GM21526 (cell line): ENCODE results near the gene HSPG2.
"Not testable (repeated sequence)": the region's sequence is repeated elsewhere in the genome, so short reads cannot be mapped to it uniquely, and the experiment has no call there.

Source experiments
- ATAC-seq: cut with Tn5 transposase; IDR thresholded peaks from one replicate; pipeline ENCODE4 v1.9.1; 2021; ENCODE audit warnings: moderate library complexity; ENCODE audit not compliant: unreplicated experiment, low FRiP score

The HSPG2 gene

GRCh38 chr1:21831454-21831970, 105.6 kb downstream of the HSPG2 start:
- no peak for ATAC-seq

DNA sequence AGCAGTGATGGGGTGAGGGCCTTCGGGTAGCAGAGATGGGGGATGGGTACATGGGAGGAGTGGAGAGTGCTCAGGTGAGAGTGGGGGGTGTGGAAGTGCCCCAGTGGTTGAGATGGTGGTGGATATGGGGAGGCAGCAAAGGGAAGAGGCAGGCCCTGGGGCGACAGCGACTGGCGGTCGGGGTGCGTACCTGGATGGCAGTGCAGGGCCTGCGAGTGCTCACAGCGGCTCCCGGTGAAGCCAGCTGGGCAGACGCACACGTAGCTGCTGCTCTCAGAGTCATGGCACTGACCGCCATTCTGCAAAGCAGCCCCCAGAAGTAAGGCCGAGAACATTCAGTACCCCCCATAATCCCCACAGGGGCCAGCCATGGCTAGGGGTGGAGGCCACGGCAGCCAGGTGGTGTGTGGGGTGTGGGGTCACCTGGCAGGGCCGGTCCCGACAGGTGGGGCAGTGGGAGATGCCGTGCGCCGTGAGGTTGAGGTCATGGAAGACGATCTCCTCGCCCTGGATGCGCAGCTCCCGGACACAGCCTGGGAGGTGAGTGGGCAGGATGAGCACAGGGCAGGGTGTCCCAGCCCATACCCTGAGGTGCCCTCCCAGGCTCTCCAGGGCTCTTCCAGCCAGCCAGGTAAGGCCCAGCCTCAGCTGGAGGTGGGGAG, 106.2 kb downstream of the HSPG2 start:
- no peak for ATAC-seq

- no peak for ATAC-seq
Measured at GRCh38 chr1:21829294-21829693, 107.8 kb downstream of the HSPG2 start.

DNA sequence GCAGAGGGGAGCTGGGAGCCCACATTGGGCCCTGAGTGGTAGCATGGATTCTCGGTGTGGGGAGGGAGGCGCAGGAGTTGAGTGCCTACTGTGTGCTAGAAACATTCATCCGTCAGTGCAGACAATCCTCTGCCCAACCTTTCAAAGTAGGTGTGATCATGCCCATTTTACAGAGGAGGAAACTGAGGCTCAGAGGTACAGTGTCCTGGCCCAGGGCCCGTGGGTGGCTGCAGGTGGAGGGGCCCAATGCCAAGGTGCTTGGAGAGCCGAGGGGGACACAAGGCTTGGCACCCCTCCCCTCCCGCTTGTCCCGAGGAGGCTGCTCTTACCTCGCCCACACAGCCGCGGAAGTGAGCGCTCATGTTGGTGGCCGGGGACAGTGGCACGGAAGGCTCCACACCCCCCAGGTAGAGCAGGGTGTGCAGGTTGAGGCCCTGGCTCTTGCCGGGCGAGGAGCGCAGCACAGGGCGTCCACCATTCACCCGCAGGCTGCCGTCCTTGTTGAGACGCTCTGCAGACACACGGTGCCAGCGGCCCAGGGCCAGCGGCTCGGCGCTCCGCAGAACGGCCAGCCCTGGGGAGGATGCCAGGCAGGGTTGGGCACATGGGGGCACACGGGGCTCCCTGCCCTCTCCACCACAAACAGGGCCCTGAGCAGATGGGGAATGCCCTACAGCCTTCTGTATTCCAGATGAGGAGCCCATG, 108.5 kb downstream of the HSPG2 start:
- no peak for ATAC-seq

DNA sequence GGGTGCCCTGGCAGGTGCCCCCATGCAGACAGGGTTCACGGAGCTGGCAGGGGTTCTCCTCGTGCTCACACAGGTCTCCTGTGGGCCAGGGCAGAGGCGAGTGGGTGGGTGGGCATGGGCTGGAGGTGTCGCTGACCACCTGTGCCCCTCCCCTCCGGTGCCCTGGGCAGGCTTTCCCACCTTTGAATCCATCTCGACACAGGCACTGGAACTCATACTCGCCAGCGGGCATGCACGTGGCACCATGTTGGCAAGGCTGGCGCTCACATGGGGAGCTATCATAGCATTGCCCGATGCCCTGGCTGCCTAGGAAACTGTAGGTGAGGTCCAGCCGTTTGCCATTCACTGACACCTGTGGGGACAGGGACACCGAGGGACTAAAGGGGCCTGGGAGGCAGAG, 109.0 kb downstream of the HSPG2 start:
- no peak for ATAC-seq

- ATAC-seq: no peak
Measured at GRCh38 chr1:21827141-21827679, 109.9 kb downstream of the HSPG2 start.

DNA sequence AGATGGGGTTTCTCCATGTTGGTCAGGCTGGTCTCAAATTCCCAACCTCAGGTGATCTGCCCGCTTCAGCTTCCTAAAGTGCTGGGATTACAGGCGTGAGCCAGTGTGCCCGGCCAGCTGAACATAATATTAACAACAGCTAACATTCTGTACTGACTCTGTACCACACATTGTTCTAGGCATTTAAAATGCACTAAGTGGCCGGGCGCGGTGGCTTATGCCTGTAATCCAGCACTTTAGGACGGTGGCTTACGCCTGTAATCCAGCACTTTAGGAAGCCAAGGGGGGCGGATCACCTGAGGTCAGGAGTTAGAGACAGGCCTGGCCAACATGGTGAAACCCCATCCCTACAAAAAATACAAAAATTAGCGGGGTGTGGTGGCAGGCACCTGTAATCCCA, 110.4 kb downstream of the HSPG2 start:
- not testable (repeated sequence) for ATAC-seq

DNA sequence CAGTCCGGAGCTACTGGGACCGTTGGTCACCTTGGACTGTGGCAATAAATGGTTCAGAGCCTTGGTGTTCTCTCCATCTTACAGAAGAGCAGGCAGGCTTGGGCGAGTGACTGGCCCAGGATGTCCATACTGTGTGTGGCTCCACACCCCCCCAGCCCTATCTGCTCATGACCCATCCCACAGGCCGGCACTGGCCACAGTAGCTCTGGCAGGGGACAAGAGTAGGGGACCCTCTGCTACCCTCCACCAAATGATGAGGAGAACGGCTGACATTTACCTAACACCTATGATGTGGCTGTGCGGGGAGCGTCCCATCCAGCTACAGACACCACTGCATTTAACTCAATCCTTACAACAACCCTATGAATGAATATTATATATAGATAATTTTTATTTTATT, 111.7 kb downstream of the HSPG2 start:
- no peak for ATAC-seq

DNA sequence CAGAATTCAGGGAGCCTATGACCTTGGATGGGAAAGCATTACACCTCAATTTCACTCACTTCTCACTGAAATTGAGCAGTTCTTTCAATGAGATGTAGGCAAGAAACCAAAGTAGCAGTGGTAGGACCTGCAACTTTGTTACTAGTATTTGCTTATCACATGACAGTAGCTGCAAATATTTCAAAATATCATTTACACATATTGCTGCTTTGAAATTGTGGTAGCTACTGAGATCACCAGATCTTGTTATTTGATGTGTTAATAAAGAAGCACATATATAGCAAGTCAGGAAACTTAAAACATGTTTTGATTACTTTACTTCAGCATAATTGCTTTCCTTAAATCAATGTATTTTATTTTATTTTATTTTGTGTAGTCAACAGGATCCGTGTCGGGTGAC, 112.2 kb downstream of the HSPG2 start:
- no peak for ATAC-seq

DNA sequence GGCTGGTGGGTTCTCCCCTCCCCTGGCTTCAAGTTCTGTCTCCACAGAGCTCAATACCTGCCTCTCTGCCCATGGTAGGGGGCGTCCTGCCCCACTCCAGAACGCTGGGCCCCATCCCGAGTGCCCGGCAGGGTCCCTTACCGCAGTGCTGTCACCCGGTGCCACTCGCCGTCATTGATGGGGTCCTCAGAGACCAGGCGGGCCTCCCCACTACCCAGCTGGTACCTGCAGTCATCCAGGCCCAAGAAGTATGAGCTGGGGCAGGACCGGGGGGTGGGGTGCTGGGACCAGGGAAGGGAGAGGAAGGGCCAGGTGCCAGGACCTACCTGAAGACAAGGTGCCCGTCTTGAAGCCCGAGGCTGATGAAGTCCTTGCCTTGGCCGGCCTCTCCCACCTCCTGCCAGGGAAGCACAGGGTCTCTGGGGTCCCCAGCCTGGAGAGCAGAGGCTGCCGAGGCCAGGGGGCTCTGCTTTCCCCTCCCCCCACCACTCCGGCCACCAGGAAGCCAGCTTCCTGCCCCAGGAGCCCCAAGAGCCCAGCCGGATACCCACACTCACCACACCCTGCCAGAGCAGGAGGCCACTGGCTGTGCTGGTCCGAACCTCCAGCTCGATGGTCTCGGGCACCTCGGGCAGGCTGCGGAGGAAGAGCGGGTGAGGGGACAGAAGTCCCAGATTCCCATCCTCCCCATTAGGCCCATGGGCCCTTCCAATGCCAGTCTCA, 113.0 kb downstream of the HSPG2 start:
- no peak for ATAC-seq

DNA sequence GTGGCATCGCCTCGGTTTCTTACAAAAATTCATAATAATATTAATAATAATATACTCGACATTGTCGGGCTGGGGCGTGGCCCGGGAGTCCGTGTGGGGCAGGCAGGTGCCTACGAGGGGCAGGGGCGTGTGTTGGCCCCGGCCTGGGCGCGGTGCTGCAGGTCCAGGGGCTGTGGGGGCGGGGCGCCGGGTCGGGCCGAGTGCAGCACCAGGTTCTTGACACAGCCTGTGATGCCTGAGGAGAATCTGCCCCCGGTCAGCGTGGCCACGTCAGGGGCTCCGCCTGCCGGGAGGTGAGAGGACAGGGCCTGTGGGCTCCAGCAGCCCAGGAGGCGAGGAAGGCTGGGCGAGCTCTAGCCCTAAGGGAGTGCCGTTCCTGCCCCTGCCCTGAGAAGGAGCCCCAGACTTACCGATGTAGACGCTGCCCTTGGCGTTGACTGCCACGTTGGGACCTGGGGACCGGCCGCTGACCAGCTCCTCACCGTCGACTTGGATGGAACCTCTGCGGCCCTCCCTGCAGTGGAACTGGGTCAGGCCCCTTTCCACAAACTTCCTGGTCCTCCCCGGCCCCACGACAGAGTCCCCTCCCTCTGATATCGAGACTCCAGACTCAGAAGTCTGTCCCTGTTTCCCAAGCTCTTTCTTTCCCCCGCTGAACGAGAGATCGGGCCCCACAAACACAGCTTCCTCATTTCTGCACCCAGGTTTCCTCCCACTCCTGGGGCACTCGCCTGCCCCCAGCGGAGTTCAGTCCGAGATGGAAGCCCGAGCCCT, 113.7 kb downstream of the HSPG2 start:
- ATAC-seq: no peak

DNA sequence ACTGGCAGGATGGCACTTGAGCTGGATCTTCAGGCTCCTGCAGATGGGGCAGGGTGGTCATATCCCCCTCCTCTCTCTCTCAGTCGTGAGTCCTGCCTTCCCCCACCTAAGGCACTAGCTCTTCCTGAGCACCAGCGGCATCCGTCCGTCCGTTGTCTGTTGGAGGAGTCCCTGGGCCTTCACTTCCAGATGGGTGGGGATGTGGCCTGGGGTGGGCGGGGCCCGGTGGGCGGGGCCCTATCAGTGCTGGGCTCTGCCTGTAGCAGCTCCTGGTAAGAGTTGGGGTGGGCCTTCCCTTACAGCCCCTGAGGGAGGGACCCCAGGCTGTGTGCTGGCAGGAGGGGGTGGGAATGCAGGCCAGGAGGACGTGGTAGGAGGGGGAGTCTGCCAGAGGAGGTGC, 114.8 kb downstream of the HSPG2 start:
- no peak for ATAC-seq

- ATAC-seq: no peak
Measured at GRCh38 chr1:21821385-21822019, 115.6 kb downstream of the HSPG2 start.

DNA sequence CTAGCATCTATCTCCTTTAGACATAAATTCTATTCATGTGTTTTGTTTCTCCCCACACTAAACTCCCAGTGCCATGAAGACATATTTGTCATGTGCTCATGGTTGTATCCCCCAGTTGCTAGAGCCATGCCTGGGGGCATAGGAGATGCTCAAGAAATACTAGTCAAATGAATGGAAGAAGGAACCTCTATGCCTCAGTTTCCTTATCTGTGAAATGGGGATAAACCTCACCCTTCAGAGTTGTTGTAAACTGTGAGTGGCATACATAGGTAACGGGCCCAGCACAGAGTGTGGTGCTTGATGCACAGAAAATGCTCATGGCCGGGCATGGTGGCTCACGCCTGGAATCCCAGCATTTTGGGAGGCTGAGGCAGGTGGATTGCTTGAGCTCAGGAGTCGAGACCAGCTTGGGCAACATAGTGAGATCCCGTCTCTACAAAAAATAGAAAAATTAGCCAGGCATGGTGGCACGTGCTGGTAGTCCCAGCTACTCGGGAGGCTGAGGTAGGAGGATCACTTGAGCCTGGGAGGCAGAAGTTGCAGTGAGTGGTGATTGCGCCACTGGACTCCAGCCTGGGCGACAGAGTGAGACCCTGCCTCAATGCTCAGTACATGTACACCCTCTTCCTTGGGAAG, 116.4 kb downstream of the HSPG2 start:
- ATAC-seq: no peak

DNA sequence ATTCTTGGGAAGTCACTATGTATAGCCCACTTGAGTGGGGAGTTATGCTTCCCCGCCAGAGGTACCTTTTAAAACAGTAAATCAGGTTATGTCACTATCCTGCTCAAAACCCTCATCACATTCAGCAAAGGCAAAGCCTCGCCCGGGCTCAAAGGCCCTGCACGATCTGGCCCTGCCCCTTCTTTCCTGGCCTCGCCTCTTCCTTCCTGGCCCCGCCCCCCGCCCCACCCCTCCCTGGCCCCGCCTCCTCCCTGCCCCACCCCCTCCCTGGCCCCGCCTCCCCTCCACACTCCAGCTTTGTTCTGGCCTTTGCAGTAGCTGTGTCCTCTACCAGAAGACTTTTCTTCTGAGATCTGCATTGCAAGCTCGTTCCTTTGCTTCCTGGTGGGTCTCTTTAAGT, 118.5 kb downstream of the HSPG2 start:
- no peak for ATAC-seq

- ATAC-seq: no peak
Measured at GRCh38 chr1:21816602-21817302, 120.4 kb downstream of the HSPG2 start.

- ATAC-seq: no peak
Measured at GRCh38 chr1:21815724-21816321, 121.3 kb downstream of the HSPG2 start.

DNA sequence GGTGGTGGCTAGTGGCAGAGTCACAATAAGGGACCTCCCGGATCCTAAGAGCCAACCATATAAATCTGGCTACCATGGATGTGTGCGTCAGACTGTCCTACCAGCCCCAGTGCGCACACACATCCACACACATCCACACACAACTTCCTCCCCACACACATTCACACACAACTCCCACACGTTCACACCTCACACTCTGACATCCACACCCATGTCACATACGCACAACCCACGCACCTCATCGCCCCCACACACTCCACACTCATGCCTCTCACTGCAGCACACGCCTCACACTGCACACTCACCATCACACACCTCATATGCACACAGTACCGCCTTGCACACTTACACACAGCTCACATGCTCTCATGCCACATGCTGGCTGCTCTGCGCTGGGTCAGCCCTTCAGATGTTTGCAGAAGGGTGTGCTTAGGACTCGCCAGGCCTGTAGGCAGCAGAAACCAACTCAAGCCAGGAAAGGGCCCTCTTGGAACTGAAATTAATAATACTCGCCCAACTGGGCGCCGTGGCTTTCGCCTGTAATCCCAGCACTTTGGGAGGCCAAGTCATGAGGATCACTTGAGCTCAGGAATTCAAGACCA, 122.0 kb downstream of the HSPG2 start:
- peak; percentile 20 for ATAC-seq
